Activated CD4-positive, alpha-beta T cell treated with anti-CD3 and anti-CD28 coated beads, Interleukin-2, amount 10 ng/mL, durations not matched to agents 7 days and 5 days (primary cell): ENCODE data around the gene RXRB. TPM values are rescaled to one million over a fixed set of nuclear protein-coding genes. Genes with fewer than 3 reads are reported as not detected.
"Not testable (repeated sequence)": the region's sequence is repeated elsewhere in the genome, so short reads cannot be mapped to it uniquely, and the experiment has no call there.

ENCODE experiments used
- CTCF ChIA-PET: fragments of 350-600 bp; sonication (Branson Sonifier 250); formaldehyde crosslinking; loops from one replicate; lab custom pipeline; 2021; ENCODE audit warnings: antibody characterized with exemption; lab: Charles Lee
- POLR2A ChIA-PET: fragments of 350-600 bp; sonication (Branson Sonifier 250); formaldehyde crosslinking; loops from one replicate; lab custom pipeline; 2021; ENCODE audit warnings: antibody characterized with exemption; lab: Charles Lee
- DNase-seq: peaks from one replicate; pipeline ENCODE4 v3.0.0-alpha.2; 2020
- H3K27ac Mint-ChIP-seq: one replicate; pipeline ENCODE4 v1.8.0; 2021; ENCODE audit warnings: mild to moderate bottlenecking, moderate library complexity, mixed read lengths
- H3K27me3 Mint-ChIP-seq: one replicate; pipeline ENCODE4 v1.8.0; 2021; ENCODE audit warnings: mixed read lengths
- H3K36me3 Mint-ChIP-seq: one replicate; pipeline ENCODE4 v1.8.0; 2021; ENCODE audit warnings: low read depth, mixed read lengths
- H3K4me1 Mint-ChIP-seq: one replicate; pipeline ENCODE4 v1.8.0; 2021; ENCODE audit warnings: mixed read lengths
- H3K4me3 Mint-ChIP-seq: one replicate; pipeline ENCODE4 v1.8.0; 2021; ENCODE audit warnings: mild to moderate bottlenecking, moderate library complexity, mixed read lengths
- H3K9me3 Mint-ChIP-seq: one replicate; pipeline ENCODE4 v1.8.0; 2021; ENCODE audit warnings: mixed read lengths
- microRNA-seq: library from miRNA; unstranded; fragments of <30 nt; microRNA quantifications from one replicate; pipeline ENCODE4 v1.2.0, GENCODE V29; 2021; ENCODE audit warnings: borderline microRNAs expressed, borderline replicate concordance
- total RNA-seq, 2 experiments: library from RNA; stranded (reverse); gene quantifications; one replicate each; pipeline ENCODE4 v1.2.3, GENCODE V29; 2021

The RXRB gene
- total RNA-seq, 2 experiments from 2014 or later: 45.0 to 46.2 TPM

GRCh38 chr6:33156964-33157363 is 43.5 kb downstream of the RXRB start:
- CTCF ChIA-PET: interaction anchor here (1.2 to 3.7 kb wide), 2 partner anchors 22 to 92 kb away, joined by 4 to 11 read pairs; no protein-coding TSS in a partner anchor
- no peak overlapping the region for H3K4me3 Mint-ChIP-seq
- no peaks in the 10 kb centered on the region for H3K36me3 Mint-ChIP-seq
- DNase-seq: no peak
- H3K4me1 Mint-ChIP-seq: peaks cover 16% of the 10 kb centered on the region
- POLR2A ChIA-PET: no interaction called here
- peaks cover 7% of the 10 kb centered on the region for H3K9me3 Mint-ChIP-seq
- H3K27me3 Mint-ChIP-seq: peaks cover 18% of the 10 kb centered on the region
- H3K27ac Mint-ChIP-seq: no peak overlapping the region

DNA sequence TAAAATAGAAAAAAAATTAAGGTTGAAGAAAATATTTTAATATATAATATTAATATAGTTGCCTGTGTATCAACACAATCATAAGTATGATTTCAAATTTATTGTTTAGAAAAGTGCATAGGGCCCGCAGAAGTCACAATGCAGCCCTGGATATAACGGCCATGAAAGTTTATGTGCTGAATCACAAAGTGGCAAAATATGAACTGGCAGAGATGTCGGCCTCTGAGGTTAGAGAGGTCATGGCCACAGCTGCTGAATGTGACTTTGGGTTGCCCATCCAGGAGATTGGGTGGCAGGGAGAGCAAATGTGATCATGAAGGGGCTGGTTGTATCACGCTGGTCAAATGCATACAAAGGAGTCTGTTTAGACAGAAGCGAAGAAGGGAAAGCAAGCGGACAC is 43.9 kb downstream of the RXRB start:
- DNase-seq: no peak
- ChIA-PET POLR2A (no interaction called here), CTCF (no interaction called here)
- Mint-ChIP-seq H3K27me3 (peaks cover 21% of the 10 kb centered on the region), H3K9me3 (peaks cover 11% of the 10 kb centered on the region), H3K36me3 (no peaks in the 10 kb centered on the region), H3K27ac (no peak overlapping the region), H3K4me3 (no peak overlapping the region), H3K4me1 (peaks cover 12% of the 10 kb centered on the region)

DNA sequence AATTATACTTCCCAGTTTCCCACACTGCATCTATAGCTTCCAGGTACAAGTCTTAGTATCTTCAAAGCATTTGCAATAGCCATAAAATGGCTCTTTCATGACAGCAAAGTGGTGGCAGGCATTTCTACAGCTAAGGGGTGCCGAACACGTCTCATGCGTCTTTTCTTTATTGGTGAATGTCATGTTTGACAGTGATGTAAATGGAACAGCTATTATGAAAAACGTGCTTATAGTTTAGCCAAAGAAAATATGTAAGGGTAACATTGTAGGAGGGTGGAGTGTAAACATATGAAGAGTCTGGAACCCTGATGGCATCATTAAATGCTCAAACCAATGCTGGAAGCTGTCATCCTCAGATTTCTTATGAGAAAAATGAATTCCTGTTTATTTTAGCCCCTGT is 46.1 kb downstream of the RXRB start:
- H3K27ac Mint-ChIP-seq: no peak overlapping the region
- H3K4me1 Mint-ChIP-seq: no peaks in the 10 kb centered on the region
- CTCF ChIA-PET: interaction anchor here (0.9 to 1.8 kb wide), 4 partner anchors 11 to 94 kb away, joined by 3 to 7 read pairs (median 3); no protein-coding TSS in a partner anchor
- DNase-seq: no peak
- POLR2A ChIA-PET: no interaction called here
- H3K27me3 Mint-ChIP-seq: peaks cover 32% of the 10 kb centered on the region
- no peak overlapping the region for H3K4me3 Mint-ChIP-seq
- no peaks in the 10 kb centered on the region for H3K36me3 Mint-ChIP-seq
- peaks cover 11% of the 10 kb centered on the region for H3K9me3 Mint-ChIP-seq

DNA sequence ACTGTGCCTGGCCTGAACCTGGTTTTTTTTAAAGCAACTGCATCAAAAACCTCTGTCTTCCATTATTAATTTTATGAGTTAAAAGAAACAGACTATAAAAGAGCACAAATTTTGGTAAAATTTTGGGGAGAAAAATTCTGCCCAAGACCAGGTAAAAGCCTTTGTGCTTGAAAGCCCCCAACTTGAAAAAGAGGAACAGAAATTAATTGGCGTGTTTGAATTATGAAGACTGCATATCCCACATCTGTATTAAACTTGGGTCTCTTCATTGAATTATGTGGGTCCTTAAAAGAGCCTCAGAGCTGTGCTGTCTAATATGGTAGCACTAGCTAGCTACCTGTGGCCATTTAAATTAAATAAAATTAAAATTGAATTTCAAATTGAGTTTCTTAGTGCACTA is 49.4 kb downstream of the RXRB start:
- ChIA-PET POLR2A (no interaction called here), CTCF (interaction anchor here (0.6 to 1.9 kb wide), 4 partner anchors 15 to 97 kb away, joined by 3 to 6 read pairs (median 4); no protein-coding TSS in a partner anchor)

DNA sequence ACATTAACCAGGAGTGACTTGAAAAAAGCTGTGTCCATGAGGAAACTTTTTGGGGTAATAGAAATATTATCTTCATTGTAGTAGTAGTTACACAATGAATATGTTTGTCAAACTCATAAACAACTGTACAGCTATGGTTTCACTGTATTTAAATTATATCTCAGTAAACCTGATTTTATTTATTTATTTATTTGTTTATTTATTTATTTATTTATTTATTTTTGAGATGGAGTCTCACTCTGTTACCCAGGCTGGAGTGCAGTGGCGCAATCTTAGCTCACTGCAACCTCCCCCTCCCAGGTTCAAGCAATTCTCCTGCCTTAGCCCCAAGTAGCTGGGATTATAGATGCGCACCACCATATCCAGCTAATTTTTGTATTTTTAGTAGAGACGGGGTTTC is 49.9 kb downstream of the RXRB start:
- H3K27ac Mint-ChIP-seq, POLR2A ChIA-PET, H3K36me3 Mint-ChIP-seq, H3K4me3 Mint-ChIP-seq, H3K4me1 Mint-ChIP-seq, DNase-seq: not testable (repeated sequence)
- H3K9me3 Mint-ChIP-seq: peaks cover 11% of the 10 kb centered on the region
- H3K27me3 Mint-ChIP-seq: peaks cover 37% of the 10 kb centered on the region
- CTCF ChIA-PET: interaction anchor here (0.6 to 1.9 kb wide), 5 partner anchors 9 to 98 kb away, joined by 3 to 6 read pairs (median 4); no protein-coding TSS in a partner anchor

More for the DNA sequence above, 49.4 kb downstream of the RXRB start:
- no peaks in the 10 kb centered on the region for H3K36me3 Mint-ChIP-seq
- no peak for DNase-seq
- peaks cover 11% of the 10 kb centered on the region for H3K9me3 Mint-ChIP-seq
- H3K4me1 Mint-ChIP-seq: no peaks in the 10 kb centered on the region
- H3K27me3 Mint-ChIP-seq: peaks cover 37% of the 10 kb centered on the region
- no peak overlapping the region for H3K27ac Mint-ChIP-seq
- H3K4me3 Mint-ChIP-seq: no peak overlapping the region

- no peaks in the 10 kb centered on the region for H3K36me3 Mint-ChIP-seq
- no peak overlapping the region for H3K27ac Mint-ChIP-seq
- ChIA-PET CTCF (interaction anchor here (0.7 to 1.2 kb wide), 3 partner anchors 12 to 877 kb away, joined by 3 read pairs; no protein-coding TSS in a partner anchor), POLR2A (no interaction called here)
- DNase-seq: no peak
- H3K9me3 Mint-ChIP-seq: peaks cover 11% of the 10 kb centered on the region
- H3K27me3 Mint-ChIP-seq: peaks cover 37% of the 10 kb centered on the region
- no peaks in the 10 kb centered on the region for H3K4me1 Mint-ChIP-seq
- H3K4me3 Mint-ChIP-seq: no peak overlapping the region
These were observed 52.4 kb downstream of the RXRB start for GRCh38 chr6:33147807-33148666.

DNA sequence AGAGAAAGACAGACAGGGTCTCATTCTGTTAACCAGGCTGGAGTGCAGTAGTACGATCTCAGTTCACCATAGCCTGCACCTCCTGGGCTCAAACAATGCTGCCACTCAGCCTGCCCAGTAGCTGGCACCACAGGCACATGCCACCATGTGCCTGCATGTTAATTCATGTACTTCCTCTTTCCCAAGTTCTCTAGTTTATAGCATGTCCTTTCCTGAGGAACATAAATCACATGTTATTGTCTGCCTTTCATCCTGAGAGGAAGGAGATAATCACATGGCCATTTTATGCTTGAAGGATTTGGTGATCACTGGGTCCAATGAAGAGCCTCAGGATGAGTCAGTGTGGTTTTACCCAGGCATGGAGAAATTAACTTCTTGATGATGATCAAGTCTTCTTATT is 56.1 kb downstream of the RXRB start:
- no peak overlapping the region for H3K27ac Mint-ChIP-seq
- H3K9me3 Mint-ChIP-seq: no peaks in the 10 kb centered on the region
- POLR2A ChIA-PET: no interaction called here
- CTCF ChIA-PET: interaction anchor here (1.0 kb wide), 1 partner anchor 10 kb away, joined by 3 read pairs; no protein-coding TSS in a partner anchor
- H3K36me3 Mint-ChIP-seq: no peaks in the 10 kb centered on the region
- H3K4me3 Mint-ChIP-seq: no peak overlapping the region
- peaks cover 2% of the 10 kb centered on the region for H3K4me1 Mint-ChIP-seq
- no peak for DNase-seq
- peaks cover 40% of the 10 kb centered on the region for H3K27me3 Mint-ChIP-seq

Small RNAs within 50 kb of the gene (microRNA-seq; reads per million reads assigned to microRNA genes)
- 6.3 reads per million, percentile 33 among the genes with 10 or more reads in this experiment for gene MIR219A1

Other genes starting within 250 kb of the RXRB start
- 10 to 100 TPM; 24.0 to 26.8 TPM for gene HLA-DMA, start 247.6 kb downstream of the RXRB start, total RNA-seq
- gene BRD2, start 232.1 kb downstream of the RXRB start, total RNA-seq: 100 to 1,000 TPM; 334 to 383 TPM
- 1 to 10 TPM; 1.5 to 1.6 TPM for gene HLA-DOA, start 191.1 kb downstream of the RXRB start, total RNA-seq
- gene HLA-DPA1, start 127.0 kb downstream of the RXRB start, total RNA-seq: 10 to 100 TPM; 26.2 to 29.6 TPM
- 10 to 100 TPM; 24.7 to 26.2 TPM for gene HLA-DPB1, start 124.7 kb downstream of the RXRB start, total RNA-seq
- 1 to 10 TPM; 1.3 to 1.4 TPM for gene COL11A2, start 8.2 kb downstream of the RXRB start, total RNA-seq
- gene SLC39A7, start 202 bp upstream of the RXRB start, total RNA-seq: 10 to 100 TPM; 34.8 to 48.5 TPM
- gene HSD17B8, start 4.0 kb upstream of the RXRB start, total RNA-seq: 10 to 100 TPM; 11.0 to 13.6 TPM
- 10 to 100 TPM; 38.1 to 44.0 TPM for gene RING1, start 7.8 kb upstream of the RXRB start, total RNA-seq
- gene VPS52, start 71.2 kb upstream of the RXRB start, total RNA-seq: 10 to 100 TPM; 79.1 to 84.0 TPM
- 1,000 to 10,000 TPM; 2,438 to 3,135 TPM for gene RPS18, start 71.4 kb upstream of the RXRB start, total RNA-seq
- 10 to 100 TPM; 18.3 to 21.5 TPM for gene B3GALT4, start 76.5 kb upstream of the RXRB start, total RNA-seq
- 10 to 100 TPM; 53.4 to 54.8 TPM for gene WDR46, start 88.6 kb upstream of the RXRB start, total RNA-seq
- gene PFDN6, start 88.9 kb upstream of the RXRB start, total RNA-seq: 10 to 100 TPM; 57.0 to 67.2 TPM
- gene RGL2, start 98.3 kb upstream of the RXRB start, total RNA-seq: 10 to 100 TPM; 52.6 to 52.8 TPM
- gene TAPBP, start 113.4 kb upstream of the RXRB start, total RNA-seq: 100 to 1,000 TPM; 246 to 263 TPM
- gene ZBTB22, start 117.1 kb upstream of the RXRB start, total RNA-seq: 10 to 100 TPM; 15.8 to 16.9 TPM
- 100 to 1,000 TPM in 1 of 2 experiments, 10 to 100 TPM in 1; 98.9 to 113 TPM for gene DAXX, start 122.3 kb upstream of the RXRB start, total RNA-seq
- 100 to 1,000 TPM; 157 to 167 TPM for gene KIFC1, start 191.2 kb upstream of the RXRB start, total RNA-seq
- 10 to 100 TPM; 34.2 to 37.7 TPM for gene PHF1, start 210.3 kb upstream of the RXRB start, total RNA-seq
- gene CUTA, start 217.4 kb upstream of the RXRB start, total RNA-seq: 100 to 1,000 TPM; 191 to 207 TPM
- gene SYNGAP1, start 219.4 kb upstream of the RXRB start, total RNA-seq: 10 to 100 TPM; 42.9 to 44.9 TPM